Activated CD4-positive, alpha-beta T cell treated with anti-CD3 and anti-CD28 coated beads, Interleukin-2, amount 50 U/mL, for 16 hours (primary cell): ENCODE measurements around the gene FAM107B.
"Not testable (repeated sequence)": the region's sequence is repeated elsewhere in the genome, so short reads cannot be mapped to it uniquely, and the experiment has no call there.

Source experiments
- DNase-seq: peaks from one replicate; pipeline ENCODE4 v3.0.0-alpha.2; 2020

The FAM107B gene

DNA sequence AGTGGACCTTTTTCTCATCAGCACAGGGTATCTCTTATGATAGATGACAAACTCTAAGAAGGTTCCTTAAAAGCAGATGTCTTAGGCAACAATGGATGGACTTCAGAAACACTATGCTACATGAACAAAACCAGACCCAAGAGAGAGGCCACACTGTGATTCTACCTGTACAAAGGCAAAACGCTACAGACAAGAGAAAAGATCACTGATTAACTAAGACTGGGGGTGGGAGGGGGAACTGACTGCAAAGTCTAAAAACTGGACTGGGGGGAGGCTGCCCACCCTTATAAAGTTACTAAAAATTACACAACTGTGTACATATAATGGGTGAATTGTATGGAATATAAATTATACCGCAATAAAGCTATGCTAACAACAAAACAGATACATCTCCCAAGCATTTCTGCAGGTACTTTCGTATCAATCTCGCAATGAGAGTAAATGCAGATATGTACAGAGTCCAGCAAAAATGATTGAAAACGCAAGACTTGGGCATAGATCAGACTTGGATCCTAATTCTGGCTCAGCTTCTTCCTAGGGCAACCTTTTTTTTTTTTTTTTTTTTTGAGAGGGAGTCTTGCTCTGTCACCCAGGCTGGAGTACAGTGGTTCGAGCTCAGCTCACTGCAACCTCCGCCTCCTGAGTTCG is 179.7 kb downstream of the FAM107B start:
- DNase-seq = no peak

DNA sequence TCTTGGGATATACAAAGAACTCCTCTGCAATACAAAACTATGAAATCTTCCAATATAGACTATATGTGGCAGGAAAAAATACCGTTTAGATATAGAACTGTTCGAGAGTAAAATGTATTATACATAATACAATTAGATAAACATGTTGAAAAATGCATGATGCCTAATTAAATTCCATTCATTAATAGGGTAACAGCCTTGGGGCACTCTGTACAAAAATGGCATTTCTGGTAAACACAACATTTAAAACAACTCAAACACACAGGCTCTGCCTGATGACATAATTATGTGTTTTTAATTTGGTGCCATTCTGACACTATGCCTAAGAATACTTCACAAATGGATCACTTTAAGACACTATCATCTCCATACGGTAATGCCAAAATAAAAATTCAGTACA is 180.9 kb downstream of the FAM107B start:
- no peak for DNase-seq

DNA sequence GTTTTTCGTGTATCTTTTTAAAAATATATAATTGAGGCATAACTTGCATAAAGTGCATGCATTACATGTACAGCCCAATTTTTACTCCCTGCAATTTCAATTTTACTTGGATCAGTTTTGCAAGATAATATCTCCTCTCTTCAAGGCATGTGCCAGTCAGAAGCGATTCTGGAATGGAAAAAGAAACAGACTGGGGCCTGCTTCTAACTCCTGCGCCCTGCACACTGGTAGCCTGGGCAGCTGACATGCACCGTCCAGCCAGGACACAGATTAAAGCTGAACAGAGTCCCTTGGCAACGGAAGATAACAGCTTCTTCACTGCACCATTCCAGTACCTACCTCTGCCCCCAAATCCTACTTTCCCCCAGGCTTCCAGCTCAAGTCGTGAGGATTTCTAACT is 182.1 kb downstream of the FAM107B start:
- DNase-seq = no peak

DNA sequence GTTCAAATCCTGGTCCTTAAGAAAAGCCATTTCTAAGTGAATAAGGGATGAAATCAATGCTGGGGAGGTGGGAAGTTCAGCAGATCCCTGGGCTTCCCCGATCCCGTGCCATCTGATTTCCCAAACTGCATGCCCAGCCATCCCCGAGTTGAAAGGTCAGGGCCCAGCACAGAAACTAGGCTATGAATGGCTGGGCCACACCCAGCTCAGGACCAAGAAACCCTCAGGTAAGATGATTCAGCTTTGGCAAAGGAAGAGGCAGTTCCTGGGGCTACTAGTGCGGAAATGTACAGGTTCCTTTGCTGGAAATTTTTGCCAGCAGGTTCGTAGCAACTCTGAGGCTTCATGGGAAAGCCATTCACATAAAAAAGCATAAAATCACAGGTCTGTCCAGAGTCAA is 182.7 kb downstream of the FAM107B start:
- no peak for DNase-seq

DNA sequence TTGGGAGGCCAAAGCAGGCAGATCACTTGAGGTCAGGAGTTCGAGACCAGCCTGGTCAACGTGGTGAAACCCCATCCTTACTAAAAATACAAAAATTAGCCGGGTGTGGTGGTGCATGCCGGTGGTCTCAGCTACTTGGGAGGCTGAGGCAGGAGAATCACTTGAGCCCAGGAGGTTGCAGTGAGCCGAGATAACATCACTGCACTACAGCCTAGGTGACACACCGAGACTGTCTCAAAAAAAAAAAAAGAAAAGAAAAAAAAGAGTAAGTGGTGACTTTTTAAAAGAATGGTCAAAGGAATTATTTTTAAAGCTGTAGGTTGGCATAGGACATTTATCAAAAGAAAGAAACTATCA is 185.8 kb downstream of the FAM107B start:
- DNase-seq = not testable (repeated sequence)

DNA sequence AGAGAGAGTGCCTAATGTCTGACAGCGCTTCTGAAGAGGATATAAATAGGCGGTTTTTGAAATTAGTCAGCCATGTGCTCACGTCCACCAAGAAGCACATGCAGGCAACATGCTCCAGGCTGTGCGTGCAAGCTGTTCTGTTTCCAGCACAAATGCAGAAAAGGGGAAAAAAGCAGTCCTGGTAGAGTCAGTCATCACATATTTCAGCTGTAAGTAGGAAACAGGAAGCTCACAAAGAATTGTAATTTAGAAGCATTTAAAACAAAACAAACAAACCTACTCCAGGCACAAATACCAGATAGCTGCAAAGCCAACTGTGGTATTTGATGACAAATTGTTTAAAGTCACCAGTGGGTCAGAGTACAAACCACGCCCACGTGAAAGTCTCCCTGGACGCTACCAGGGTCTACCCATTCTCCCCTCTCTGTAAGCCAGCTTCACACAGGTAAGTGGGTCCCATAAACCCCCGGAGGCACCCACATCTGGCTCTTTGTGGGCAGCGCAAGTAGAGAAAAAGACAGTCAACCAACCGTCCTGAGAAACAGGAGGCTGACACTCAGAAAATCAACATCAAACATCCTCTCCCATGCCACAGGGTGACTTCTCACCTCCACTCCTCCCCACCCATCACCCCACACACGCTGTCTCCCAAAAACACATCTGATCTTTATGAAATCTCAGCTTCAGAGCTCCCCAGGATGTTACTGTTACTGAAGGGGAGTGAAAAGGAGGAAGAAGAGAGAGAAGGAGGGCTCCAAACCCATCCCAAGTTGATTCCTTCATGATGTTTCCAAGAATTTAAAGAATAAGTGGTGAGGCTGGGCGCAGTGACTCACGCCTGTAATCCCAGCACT is 186.4 kb downstream of the FAM107B start:
- peak; percentile 87 for DNase-seq

DNA sequence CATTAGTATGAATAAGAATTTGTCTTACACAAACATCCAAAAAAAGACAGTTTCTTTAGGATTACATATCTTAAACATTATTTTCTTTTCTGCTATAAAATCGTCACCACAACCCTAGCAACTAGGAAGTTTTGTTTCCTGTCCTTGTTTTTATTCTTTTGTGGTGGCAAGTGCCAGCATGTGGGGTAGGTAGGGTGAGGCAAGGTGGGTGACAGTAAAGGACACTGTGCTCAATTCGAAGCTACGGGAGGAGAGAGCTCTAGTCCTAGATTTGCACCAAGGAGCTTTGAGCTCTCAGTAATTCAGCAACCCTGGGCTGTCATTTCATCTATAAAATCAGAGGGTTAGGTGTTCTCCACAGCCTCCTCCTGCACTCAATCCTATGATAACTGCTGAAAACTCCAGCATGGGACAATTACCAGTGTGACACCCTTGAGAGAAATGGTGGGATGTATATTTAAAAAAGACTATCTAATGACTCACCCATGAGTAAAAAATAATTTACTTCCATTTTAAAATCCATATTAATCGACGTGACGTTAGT is 187.1 kb downstream of the FAM107B start:
- no peak for DNase-seq

DNA sequence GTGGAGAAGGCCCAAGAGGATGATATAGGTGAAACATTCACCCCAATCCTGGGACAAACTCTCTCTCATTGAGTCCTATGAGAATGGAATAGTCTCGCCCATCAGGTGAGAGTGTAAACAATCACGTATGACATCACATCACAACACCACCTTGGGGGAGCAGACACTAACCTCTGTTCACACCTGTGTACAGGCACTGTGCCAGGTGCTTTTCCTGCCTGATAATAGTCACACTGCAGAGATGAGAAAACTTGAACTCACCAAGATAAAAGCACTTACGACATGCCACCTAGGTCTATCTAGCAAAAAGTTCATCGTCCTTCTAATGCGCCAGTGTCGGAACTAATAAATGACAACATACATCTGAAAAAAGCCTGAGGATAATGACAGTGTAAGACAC is 187.8 kb downstream of the FAM107B start:
- DNase-seq = no peak

DNA sequence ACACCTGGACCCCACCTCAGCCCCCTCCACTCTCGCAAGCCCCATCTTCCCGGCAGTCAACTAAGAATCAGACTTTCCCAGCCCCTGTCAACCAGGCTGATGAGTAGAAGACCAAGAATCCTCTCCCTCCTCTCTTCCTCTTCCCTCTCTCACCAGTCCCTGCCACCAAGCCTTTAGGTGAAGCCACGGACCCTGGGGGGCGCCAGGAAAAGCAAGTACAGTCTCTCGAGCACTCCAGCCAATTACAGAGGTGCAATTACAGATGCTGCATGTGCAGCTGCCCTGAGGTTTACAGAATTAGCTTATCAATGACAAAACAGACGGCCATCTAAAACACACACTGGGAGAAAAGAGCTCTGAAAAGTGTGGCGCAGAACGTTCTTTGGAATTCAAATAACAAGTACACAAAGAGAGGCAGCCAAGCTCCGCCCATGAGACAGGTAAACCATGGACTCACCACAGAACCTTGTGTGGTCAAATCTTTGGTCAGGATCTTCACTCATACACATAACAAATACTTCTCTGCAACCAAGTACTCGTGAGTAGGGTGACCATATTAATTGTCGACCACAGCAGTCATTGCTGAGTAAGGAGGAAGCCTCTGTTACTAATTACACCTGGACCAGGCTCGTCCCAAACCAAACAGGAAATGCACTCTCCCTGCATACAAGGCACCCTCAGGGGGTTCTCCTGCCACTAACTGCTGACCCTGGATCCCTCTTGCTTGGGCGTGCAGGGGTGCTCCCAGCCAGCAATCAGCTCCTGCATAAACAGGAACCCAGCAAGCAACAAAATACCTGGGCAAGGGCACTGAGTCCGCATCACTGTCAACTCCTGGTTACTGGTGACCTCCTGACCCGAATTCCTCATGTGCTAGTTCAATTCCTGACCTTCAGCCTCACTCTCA is 189.2 kb downstream of the FAM107B start:
- DNase-seq = no peak

DNA sequence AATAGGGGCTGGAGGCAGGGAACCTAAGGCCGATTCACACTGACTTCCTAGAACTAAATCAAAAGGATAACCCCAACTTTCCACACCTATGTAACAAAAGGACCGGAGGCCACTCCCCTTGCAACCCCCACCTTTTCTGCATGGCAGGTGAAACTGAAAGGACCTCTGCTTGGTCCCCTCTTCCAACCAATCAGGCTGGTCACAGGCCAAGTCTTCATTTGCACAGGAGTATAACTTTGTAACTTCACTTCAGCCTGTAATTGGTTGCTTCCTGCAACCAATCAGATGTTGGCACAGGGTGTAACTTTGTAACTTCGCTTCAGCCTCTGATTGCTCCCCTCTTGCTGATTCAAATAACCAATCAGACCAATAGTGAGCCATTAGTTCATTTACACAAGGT is 190.0 kb downstream of the FAM107B start:
- DNase-seq = no peak

DNA sequence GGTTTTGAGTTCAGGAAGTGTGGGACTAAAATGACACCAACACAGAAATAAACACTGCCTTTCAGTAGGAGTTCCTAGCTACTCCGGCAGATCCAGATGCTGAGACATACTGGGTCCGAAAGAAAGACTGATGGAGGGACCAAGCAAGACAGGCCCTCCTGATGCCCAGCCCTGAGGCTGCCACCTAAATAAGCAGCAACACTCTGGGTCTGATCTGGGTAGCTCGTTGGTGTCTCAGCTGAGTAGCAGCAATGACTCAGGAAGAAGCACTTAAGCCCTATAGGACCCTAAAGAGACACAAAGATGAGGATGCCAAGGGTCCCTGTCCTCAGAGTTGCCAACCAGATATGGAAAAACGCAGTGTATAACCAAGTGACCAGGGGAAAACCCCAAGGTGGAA is 190.7 kb downstream of the FAM107B start:
- no peak for DNase-seq

DNA sequence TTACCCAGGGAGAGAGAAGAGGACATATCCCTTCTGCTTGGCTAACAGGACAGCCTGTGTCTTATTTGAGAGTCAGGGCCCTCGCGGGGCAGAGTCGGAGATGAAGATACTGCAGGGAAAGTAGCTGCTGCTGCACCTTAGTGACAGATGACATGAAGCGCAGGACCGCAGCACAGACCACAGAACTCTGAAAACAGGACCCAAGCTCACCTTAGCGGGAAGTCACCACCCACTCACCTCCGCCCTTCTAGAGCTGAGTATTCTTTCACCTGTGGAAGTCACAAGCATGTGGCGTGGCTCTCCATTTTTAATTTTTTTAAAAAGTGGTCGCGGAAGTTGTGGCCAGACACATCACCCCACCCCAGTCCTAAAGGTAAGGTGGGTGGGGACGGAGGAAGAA is 191.4 kb downstream of the FAM107B start:
- peak; percentile 70 for DNase-seq

DNA sequence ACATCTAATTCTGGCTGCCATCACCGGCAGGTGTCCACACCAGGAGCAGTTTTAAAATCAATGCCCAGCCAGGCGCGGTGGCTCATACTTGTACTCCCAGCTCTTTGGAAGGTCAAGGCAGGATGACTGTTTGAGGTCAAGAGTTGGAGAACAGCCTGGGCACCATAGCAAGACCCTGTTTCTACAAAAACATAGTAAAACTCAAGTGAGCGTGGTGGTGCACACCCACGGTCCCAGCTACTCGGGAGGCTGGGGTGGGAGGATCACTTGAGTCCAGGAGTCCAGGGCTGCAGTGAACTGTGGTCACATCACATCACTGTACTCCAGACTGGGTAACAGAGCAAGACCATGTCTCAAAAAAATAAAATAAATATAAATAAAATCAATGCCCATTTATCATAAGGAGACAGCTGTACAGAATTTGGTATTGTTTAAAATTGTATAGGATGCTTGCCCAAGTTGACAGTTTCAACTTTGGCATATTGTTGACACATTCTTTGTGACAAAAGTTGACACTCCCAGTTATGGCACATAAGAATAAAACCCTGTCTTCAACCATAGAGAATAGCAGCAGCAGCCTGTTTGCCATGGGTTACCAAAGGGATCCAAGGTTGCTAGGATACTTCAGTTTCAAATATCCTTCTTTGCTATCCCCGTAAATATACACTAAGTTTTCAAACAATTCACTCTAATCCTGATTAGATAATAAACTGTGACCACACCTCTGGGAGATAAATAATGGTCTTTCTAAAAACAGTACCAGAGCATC is 193.0 kb downstream of the FAM107B start:
- no peak for DNase-seq

DNA sequence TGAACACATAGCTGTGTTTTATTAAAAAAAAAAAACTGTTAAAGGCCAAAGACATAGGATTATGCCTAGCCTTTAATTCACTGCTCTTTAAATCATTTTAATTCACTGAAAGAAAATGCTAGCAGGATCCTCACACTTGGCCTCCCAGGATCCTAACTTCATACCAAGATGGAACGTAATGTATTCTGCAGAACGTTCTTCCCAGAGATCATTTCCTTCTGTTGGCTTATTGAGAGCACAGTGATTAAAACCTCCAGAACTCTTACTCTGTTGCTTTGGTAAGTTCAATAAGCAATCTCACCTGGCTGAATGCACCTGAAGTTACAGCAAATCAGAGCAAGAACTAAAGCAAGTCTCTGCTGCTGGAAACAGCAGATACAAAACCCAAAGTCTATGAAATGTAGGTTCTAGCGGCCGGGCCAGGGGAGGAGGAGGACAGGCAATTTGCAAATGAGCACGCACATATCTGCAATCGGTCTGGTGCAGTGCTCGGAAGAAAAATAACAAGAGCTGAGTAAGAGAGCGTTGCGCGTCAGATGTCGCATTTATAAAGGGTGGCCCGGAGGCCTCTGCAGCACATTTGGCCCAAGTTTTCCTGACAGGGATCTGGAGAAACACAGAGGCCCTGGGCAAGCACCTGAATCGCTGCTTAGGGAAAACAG is 193.9 kb downstream of the FAM107B start:
- DNase-seq = no peak

DNA sequence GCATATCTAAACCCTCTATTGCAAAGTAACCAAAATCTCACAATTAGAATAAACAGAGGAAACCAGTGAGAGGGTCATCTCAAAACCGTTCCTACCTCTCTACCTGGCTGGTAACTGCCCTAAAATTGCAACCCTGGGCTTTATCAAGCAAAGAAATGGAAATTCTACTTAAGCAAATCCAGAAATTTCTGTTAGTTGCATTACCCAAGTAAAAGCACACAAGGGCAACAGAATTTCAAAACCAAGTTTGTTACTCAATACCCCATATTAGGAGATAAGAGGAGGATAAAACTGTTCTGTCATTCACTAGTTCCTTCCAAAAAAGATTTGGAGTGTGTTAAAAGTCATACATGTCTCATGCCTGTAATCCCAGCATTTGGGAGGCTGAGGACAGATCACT is 195.3 kb downstream of the FAM107B start:
- DNase-seq = no peak

DNA sequence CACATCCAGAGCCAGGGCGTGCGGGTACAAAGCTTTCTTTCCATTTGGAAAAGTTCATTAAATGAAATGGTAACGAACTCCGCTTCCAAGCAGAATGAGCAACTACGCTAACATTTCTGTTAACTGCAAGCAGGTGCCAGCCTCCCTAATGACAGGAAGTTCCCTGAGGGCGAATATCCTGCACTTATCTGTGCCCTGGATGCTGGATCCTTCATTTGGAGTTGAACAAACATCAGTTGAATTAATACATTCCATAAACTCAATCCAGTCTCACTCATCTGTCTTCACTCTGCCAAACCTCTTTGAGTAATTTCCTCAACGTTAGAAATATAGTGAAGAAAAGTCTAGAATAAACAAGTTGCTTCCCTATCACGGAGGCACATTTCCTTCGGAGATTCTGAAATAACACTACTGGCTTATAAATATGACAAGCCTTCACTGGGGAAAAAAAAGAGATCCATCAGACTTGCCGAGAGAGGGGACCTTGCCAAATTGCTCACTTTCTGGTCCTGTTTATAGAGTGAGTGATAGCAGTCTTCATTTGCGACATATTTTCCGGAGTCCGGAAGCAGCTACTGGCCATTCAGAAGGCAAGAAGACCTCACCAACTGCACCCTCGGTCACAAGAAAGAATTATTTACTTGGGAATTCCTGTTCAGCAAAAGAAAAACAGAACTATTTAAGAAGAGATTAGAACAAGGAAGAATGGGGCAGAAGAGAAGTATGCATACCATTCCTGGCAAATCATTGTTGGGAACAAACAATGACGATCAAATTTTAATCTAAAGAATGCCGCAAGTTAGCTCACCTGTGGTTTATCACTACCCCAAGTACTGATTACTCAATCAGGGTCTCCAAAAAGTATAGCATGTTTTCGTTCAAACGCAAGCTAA is 196.4 kb downstream of the FAM107B start:
- no peak for DNase-seq

DNA sequence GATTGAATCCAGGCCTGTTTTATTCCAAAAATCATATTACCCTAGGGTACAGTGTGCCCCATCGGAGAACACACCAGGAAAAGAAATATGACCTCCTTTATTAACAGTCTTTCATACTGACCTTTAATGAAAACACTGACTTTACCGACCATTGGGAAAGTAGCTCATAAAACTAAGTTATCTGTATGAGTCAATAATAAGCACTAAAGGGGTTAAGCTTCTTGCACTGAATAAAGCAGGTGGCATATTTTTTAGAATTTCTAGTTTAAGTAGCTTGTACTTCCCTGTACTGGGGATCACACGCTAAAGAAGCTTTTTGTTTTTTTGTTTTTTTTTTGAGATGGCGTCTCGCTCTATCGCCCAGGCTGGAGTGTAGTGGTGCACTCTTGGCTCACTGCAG is 199.8 kb downstream of the FAM107B start:
- DNase-seq = no peak

DNA sequence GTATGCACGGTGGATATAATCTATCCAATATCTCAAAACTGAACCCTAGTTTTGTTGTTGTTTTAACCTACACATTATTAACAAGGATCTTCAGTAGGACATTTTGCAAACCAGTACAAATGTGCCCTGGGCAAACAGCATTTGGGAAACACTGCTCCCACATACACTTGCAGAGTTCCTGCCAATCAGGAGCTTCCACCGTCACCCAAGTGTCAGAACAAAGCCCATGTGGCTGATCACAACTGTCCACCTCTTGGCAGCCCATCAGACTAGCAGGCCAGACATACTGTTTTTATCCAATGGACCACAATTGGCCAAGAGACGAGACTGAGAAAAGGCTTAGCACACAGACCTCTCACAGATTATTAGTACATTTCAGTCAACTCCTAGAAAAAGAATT is 200.4 kb downstream of the FAM107B start:
- no peak for DNase-seq

DNA sequence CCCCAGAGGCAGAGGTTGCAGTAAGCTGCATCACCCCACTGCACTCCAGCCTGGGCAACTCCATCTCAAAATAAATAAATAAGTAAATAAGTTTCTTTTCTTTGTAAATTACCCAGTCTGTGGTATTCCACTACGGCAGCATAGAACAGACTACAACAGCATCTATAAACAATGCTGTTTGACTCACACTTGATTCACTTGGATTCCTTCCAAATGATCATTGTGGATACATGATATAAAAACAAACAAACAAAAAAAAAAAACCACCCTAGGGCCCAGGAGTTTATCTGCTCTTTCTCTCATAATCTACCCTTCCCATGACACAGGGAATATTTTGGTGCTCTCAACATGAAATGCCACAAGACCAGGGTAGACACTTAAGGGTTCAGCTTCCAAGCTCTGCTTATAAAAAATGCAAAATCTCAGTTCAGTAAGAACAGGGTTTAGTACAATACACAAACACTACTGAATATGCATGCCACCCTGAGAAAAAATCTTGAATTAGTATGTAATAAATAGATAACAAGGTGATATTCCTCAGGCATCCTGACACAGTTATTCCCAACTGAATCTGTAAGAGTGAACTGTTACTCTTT is 200.9 kb downstream of the FAM107B start:
- DNase-seq = no peak

DNA sequence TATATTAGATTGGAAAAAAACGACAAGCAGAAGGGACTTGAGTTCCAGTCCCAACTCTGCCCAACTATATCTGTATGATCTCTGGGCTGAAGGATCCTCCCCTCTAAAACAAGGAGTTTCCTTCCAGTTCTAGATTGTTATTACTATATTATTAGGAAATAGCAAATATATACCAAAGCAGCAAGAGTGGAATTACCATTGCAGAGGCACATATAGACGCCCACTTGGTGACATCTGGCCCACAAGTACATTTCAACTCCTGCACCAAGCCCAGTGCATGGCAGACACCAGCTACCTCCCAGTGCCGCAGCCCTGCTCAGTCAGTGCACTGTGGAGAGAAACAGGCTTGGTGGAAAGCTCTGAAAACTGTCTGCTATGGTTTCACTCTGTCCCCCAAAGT is 201.9 kb downstream of the FAM107B start:
- DNase-seq = no peak
